Motor neuron (in vitro differentiated cells): ENCODE results near the gene DST. TPM values are rescaled to one million over a fixed set of nuclear protein-coding genes. Genes with fewer than 3 reads are reported as not detected.

ENCODE experiments used
- ATAC-seq, 8 experiments: fragments of 200-7000 bp; cut with Tn5 transposase; replicated peaks in 6 of 8; 2 replicates each; pipeline ENCODE4 v1.8.0; 2021; ENCODE audit warnings: mild to moderate bottlenecking in 8 of 8, moderate library complexity in 8 of 8
- H3K27ac ChIP-seq, 2 donors: fragments of 250-450 bp; sonication (Bioruptor Pico); 2 replicates each; pipeline ENCODE4 v1.9.0; 2021; ENCODE audit warnings: antibody characterized with exemption in 2 of 2, mild to moderate bottlenecking in 2 of 2, moderate library complexity in 1 of 2
- H3K4me1 ChIP-seq, 2 donors: fragments of 250-450 bp; sonication (Bioruptor Pico); replicated peaks in 1 of 2; 2 replicates each; pipeline ENCODE4 v1.6.1; 2021; ENCODE audit warnings: antibody characterized with exemption in 2 of 2, mild to moderate bottlenecking in 2 of 2, moderate library complexity in 1 of 2
- H3K4me3 ChIP-seq, 5 donors: fragments of 250-450 bp; sonication (Bioruptor Pico); 2 replicates each; pipeline ENCODE4 v1.9.0; 2021; ENCODE audit warnings: antibody characterized with exemption in 5 of 5, mild to moderate bottlenecking in 5 of 5, moderate library complexity in 4 of 5
- WGBS, 10 experiments: fragments of 450-650 bp; shearing (Covaris generic); methylation state at CpG; one replicate each; pipeline ENCODE4 v1.0.0; 2022; 5-methylcytosine and 5-hydroxymethylcytosine counted together
- in situ Hi-C, 9 experiments: fragments of 400-800 bp; cut with MboI; loops; one replicate each; pipeline ENCODE4 v1.15.0; 2021; ENCODE audit warnings: low sequenced_read_pairs in 9 of 9, low pct_unique_long_range_greater_than_20kb in 2 of 9; ENCODE audit not compliant: unreplicated experiment in 9 of 9
- total RNA-seq, 8 experiments: library from RNA; unstranded; fragments of 300-600 nt; gene quantifications; 2 replicates each; pipeline versions ENCODE4 v1.2.3 to v1.2.4, GENCODE V29; 2022

The DST gene
- total RNA-seq, 8 experiments from 2014 or later, result 102 to 461 (median 260) TPM

DNA sequence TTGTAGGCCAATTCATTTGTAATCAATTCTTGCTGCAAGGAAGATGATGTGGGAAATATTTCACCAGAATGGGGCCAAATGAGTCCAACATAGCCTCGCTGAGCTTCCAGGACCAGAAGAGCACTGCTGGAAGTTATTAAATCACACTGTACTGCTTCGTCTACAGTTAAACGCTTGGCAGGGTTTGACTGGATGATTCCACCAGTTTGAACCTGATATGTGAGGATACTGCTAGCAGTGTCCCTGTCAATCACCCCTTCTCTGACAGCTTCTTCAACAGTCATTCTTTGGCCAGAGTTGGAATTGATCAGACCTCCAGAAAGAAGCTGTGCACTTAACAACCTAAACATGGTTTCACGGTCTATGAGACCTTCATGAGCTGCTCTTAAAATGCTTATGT is 34.4 kb downstream of the DST start:
- 67 to 100% (median 93%) methylated on average over 2 to 4 of the region's 4 CpGs; no CpG with 5 or more reads in 4 of the 10 experiments for WGBS, 10 experiments
- in situ Hi-C loops, result loop anchor here in 1 of 9 experiments (25.0 kb wide), 1 partner anchor 121 kb away; no protein-coding TSS in a partner anchor
- H3K27ac ChIP-seq, result no peak overlapping the region
- H3K4me3 ChIP-seq, result no peak overlapping the region
- no peak for ATAC-seq
- no peaks in the 10 kb centered on the region for H3K4me1 ChIP-seq

DNA sequence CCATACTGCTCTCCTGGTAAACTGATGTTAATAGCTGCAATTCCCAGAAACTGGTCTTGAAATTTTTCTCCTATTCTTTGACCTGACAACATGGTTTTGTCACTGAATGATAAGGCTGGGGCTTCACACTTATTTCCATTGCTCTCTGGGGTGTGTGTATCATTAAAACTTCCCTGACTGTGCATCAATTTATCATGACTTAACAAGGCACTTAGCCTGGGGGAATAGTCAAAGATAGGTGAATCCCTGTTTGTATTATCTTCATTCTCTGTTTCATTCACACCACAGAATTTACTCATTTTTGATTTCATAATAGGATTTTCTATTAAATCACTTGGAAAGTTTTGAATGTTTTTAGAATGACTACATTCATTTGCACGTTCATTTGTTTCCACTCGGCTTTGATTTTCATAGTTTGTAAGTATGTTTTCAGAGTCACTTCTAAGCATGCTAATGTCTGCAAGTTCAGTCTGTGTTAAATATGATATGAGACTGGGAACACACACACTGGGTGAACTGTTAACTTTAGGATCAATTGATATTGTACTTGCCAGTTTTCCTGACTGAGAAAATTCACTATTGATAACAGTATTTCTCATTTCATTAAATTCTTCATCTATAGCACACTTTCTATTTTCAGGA is 35.5 kb downstream of the DST start:
- no peak overlapping the region for H3K27ac ChIP-seq
- no peak for ATAC-seq
- WGBS, 10 experiments, result 51 to 100% (median 92%) methylated on average over 2 of the region's 2 CpGs
- H3K4me1 ChIP-seq, result no peaks in the 10 kb centered on the region
- in situ Hi-C loops, result loop anchor here in 1 of 9 experiments (25.0 kb wide), 1 partner anchor 120 kb away; no protein-coding TSS in a partner anchor
- no peak overlapping the region for H3K4me3 ChIP-seq

DNA sequence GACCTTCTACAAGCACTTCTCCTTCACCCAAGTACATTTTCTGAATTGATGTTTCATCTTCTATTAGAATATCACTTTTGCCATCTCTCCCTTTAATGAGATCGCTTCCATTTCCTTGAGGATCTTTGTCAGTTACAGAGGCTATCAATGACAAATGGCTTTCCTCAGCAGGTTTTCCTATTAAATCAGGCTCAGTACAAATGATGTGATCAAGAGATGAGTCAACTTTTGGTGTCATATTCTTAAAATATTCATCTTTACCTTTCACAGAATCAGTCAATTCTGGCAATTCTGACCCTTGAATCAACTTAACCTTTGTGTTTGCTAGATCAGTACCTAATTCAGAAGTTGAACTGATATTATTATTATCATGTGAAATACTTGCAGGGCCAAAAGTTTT is 37.3 kb downstream of the DST start:
- 57 to 100% (median 100%) methylated on average over 1 of the region's 1 CpG; no CpG with 5 or more reads in 1 of the 10 experiments for WGBS, 10 experiments
- peak in 2 of 8 experiments; percentile 39 to 56 for ATAC-seq
- in situ Hi-C loops, result loop anchor here in 1 of 9 experiments (25.0 kb wide), 1 partner anchor 118 kb away; no protein-coding TSS in a partner anchor
- no peaks in the 10 kb centered on the region for H3K4me1 ChIP-seq
- H3K4me3 ChIP-seq, result no peak overlapping the region
- no peak overlapping the region for H3K27ac ChIP-seq

DNA sequence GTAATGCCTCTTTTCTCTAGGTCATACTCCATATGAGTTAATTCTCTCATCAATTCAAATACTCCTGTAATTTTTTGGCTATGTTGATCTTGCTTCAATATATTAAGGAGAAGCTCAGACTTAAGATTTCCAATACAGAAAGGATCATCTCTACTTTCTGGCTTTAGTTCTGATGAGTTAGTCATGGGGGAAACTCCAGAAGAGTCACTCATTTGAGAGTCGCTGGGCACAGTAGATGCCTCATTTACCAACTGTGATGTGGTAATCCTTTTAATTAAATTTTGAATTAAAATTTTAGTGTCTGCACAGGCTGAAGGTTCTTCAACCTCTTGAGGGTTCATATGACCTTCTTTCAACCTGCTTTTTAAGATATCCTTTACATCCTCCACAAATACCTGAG is 38.5 kb downstream of the DST start:
- Histone ChIP-seq H3K4me1 (no peaks in the 10 kb centered on the region), H3K4me3 (no peak overlapping the region), H3K27ac (no peak overlapping the region)
- 67 to 100% (median 100%) methylated on average over 1 of the region's 1 CpG; no CpG with 5 or more reads in 4 of the 10 experiments for WGBS, 10 experiments
- no peak for ATAC-seq
- in situ Hi-C loops, result loop anchor here in 1 of 9 experiments (25.0 kb wide), 1 partner anchor 117 kb away; no protein-coding TSS in a partner anchor

DNA sequence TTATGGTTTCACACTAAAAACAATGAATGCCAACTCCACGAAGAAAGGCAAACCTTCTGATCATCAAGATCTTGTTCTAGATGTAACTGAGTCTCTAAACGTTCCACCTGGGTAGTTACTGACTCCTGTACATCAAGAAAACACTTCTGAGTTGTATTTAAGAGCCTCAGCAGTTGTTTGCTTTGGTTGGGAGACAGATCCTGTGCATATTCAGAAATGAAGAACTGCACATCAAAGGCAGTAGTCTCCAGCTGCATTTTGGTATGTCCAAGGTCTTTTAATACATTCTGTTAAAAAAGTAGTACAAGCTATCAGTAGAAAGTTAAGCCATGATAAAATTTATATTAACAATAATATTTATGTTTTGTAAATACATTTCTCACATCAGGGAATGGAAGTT is 41.3 kb downstream of the DST start:
- WGBS, 10 experiments, result 50 to 100% (median 86%) methylated on average over 1 to 2 of the region's 2 CpGs; no CpG with 5 or more reads in 3 of the 10 experiments
- ATAC-seq, result peak in 3 of 8 experiments; percentile 51 to 68 (median 67)
- Histone ChIP-seq H3K27ac (no peak overlapping the region), H3K4me3 (no peak overlapping the region), H3K4me1 (no peaks in the 10 kb centered on the region)
- in situ Hi-C loops, result loop anchor here in 1 of 9 experiments (25.0 kb wide), 1 partner anchor 114 kb away; no protein-coding TSS in a partner anchor

DNA sequence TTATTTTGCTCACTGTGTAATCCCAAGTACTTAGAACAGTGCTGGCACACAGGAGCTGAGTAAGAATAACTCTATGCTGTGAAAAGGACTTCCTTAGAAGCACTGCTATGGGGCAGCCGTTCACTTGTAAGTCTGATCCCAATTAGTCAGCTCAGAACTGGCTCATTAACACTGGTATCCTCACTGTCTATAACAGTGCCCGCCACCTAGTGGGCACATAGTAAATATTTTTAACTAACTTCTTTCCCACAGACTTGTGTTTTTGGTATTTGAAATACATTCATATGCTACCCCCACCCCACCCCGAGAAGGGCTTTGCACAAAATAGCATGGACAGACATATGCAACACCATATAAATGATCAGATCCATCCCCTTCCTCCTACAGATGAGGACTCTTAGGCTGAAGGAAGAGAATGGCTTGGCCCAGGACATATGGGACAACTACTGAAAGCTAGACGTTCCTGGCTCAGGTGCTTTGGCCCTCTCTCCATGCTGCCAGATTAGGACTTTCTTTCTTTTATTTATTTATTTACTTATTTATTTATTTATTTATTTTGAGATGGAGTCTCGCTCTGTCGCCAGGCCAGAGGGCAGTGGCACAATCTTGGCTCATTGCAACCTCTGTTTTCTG is 47.1 kb downstream of the DST start:
- 32 to 100% (median 64%) methylated on average over 1 to 5 of the region's 6 CpGs for WGBS, 10 experiments
- no peak overlapping the region for H3K27ac ChIP-seq
- in situ Hi-C loops, result loop anchor here in 7 of 9 experiments (10.0 to 25.0 kb wide), 2 partner anchors 233 to 241 kb away; no protein-coding TSS in a partner anchor

DNA sequence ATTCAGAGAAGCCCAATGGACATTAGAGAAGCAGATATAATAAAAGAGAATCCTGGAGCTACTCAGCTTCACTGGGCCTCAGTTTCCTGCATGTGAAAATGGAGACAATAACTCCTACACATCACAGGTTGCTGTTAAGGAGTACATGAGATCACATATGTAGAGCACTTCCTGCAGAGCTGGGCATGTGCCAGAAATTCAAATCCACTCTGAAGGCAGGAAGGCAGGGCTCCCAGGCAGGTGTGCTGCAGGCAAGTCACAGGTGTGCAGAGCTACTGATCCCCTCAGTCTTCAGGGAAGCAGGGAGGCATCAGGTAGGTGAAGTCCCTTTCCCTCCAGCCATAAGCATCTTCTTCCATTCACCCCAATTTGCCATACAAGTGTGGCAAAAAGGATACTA is 48.0 kb downstream of the DST start:
- in situ Hi-C loops, result loop anchor here in 7 of 9 experiments (10.0 to 25.0 kb wide), 2 partner anchors 232 to 240 kb away; no protein-coding TSS in a partner anchor

More for the DNA sequence above, 47.1 kb downstream of the DST start:
- no peaks in the 10 kb centered on the region for H3K4me1 ChIP-seq
- peak; percentile 54 to 85 (median 68) for ATAC-seq
- H3K4me3 ChIP-seq, result no peak overlapping the region

DNA sequence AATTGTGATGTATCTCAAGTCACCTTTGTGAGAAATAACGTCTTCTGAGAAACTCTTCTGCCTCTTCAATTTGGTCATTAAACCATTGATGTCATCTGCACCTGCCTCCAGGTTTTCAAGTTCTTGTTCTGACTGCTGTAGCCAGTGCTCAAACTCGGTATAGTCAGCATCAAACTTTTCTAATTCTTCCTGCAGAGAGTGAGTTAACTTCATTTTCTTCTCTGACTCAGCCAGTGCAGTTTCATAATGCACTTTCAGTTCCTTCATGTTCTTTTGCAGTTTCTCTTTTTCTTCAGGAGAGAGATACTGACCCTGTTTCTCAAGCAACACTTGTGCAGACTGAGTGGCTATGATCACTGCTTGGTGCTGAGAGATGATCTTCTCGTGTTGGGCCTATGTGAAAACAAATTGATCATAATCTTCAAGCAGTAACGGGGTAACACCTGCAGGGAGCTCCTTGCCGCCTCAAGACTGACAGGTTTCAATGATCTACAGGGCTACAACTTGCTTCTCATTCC is 48.8 kb downstream of the DST start:
- in situ Hi-C loops, result loop anchor here in 7 of 9 experiments (10.0 to 25.0 kb wide), 2 partner anchors 232 to 239 kb away; no protein-coding TSS in a partner anchor

More for the DNA sequence above, 48.0 kb downstream of the DST start:
- Histone ChIP-seq H3K4me1 (no peaks in the 10 kb centered on the region), H3K27ac (no peak overlapping the region), H3K4me3 (no peak overlapping the region)
- ATAC-seq, result no peak

DNA sequence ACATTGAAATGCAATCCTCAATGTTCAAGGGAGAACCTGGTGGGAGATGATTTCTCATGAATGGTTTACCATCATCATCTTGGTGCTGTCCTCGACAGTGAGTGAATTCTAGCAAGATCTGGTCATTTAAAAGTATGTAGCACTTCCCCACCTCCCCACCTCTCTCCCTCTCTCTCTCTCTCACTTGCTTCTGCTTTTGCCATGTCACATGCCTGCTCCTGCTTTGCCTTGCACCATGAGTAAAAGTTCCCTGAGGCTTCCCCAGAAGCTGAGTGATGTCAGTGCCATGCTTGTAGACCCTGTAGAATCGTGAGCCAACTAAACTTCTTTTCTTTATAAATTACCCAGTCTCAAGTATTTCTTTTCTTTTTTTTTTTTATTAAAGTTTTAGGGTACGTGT is 60.5 kb downstream of the DST start:
- Histone ChIP-seq H3K4me1 (no peaks in the 10 kb centered on the region), H3K27ac (no peak overlapping the region), H3K4me3 (no peak overlapping the region)
- in situ Hi-C loops, result loop anchor here in 4 of 9 experiments (25.0 kb wide), 1 partner anchor 220 kb away; no protein-coding TSS in a partner anchor
- 80 to 100% (median 85%) methylated on average over 1 to 3 of the region's 3 CpGs; no CpG with 5 or more reads in 4 of the 10 experiments for WGBS, 10 experiments
- ATAC-seq, result no peak

More for the DNA sequence above, 48.8 kb downstream of the DST start:
- H3K4me1 ChIP-seq, result no peaks in the 10 kb centered on the region
- 0 to 100% (median 80%) methylated on average over 1 to 5 of the region's 5 CpGs for WGBS, 10 experiments
- ATAC-seq, result no peak
- no peak overlapping the region for H3K4me3 ChIP-seq
- no peak overlapping the region for H3K27ac ChIP-seq

DNA sequence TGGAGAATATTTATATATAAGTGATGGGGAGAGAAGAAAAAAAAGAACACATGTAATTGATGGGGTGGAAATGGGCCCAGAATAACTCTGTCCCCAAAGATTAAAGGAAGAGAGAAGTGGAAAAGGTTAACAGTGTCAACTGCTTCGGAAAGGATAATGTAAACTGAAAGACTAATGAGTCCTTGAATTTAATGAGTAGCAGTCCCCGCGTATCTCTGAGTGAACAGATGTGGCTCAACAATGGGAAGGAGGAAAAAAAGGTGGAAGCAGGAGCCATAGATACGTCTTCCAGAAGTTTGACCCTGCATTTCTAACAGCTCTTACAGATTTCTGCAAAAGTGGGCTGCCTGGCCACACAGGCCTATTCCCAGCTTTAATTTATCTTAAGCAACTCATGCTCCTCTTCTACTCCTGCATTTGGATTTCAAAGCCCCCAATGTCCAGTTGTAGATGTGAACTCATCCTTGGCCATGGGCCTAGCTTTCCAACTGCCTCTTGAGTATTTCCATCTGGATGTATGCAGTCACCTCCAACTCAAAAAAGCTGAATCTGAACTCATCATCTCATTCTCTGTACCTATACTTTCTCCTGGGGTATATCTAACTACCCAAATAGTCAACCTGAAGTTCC is 61.3 kb downstream of the DST start:
- no peak for ATAC-seq

DNA sequence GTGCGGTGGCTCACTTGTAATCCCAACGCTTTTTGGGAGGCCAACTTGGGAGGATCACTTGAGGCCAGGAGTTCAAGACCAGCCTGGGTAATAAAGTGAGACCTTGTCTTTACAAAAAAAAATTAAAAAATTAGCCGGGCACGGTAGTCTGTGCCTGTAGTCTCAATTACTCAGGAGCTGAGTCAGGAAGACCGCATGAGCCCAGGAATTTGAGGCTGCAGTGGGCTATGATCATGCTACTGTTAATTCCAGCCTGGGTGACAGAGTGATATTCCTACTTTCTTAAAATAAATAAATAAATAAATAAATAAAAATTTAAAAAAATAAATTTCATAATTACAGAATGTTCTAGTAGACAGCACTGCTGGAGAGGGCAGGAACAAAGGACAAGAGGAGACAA is 62.4 kb downstream of the DST start:
- in situ Hi-C loops, result loop anchor here in 4 of 9 experiments (25.0 kb wide), 1 partner anchor 218 kb away; no protein-coding TSS in a partner anchor
- Histone ChIP-seq H3K4me3 (no peak overlapping the region), H3K4me1 (peaks cover 0 to 3% of the 10 kb centered on the region in 2 donors), H3K27ac (no peak overlapping the region)
- WGBS, 10 experiments, result 75 to 100% (median 97%) methylated on average over 2 to 5 of the region's 5 CpGs
- no peak for ATAC-seq

More for the DNA sequence above, 61.3 kb downstream of the DST start:
- in situ Hi-C loops, result loop anchor here in 4 of 9 experiments (25.0 kb wide), 1 partner anchor 219 kb away; no protein-coding TSS in a partner anchor
- no peak overlapping the region for H3K27ac ChIP-seq
- no peaks in the 10 kb centered on the region for H3K4me1 ChIP-seq
- H3K4me3 ChIP-seq, result no peak overlapping the region
- WGBS, 10 experiments, result 8 to 92% (median 30%) methylated on average over 2 to 4 of the region's 4 CpGs

DNA sequence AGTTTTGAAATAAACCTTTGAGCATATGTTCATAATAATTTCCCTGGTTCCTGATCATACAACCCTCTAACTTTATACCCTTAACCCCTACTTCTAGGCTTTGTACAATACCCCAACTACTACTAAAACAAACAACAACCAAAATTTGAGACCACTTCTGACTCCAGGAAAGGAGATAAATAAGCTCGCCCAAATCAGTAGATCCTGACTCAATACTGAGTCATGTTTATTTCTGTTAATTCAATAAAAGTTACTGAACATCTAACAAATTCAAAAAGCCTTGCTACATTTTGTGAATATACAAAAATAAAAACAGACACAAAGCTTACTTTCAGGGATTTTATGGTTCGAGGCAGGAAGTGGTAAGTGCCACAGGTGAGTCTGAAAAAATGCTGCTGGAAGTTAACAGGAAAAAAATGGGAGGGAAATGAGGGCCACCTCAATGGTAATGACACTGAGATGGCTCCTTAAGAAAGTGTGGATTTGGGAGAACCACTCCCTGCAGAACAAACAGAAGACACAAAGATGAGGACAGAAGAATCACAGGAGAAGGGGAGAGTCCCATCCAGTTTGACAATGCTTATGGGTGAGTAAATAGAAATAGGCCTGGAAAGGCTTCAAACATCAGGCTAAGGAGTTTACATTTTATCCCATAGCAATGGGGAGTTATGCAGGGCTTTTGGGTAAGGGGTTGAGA is 63.4 kb downstream of the DST start:
- no peak overlapping the region for H3K27ac ChIP-seq
- peaks cover 0 to 3% of the 10 kb centered on the region in 2 donors for H3K4me1 ChIP-seq
- in situ Hi-C loops, result loop anchor here in 4 of 9 experiments (25.0 kb wide), 1 partner anchor 217 kb away; no protein-coding TSS in a partner anchor
- WGBS, 10 experiments, result 40 to 100% (median 100%) methylated on average over 1 to 2 of the region's 2 CpGs; no CpG with 5 or more reads in 1 of the 10 experiments
- no peak overlapping the region for H3K4me3 ChIP-seq
- ATAC-seq, result no peak
